HG03520 (cell line): ENCODE measurements around the gene MT1X.
"Not testable (repeated sequence)": the region's sequence is repeated elsewhere in the genome, so short reads cannot be mapped to it uniquely, and the experiment has no call there.

Experiments
- ATAC-seq: cut with Tn5 transposase; IDR thresholded peaks from one replicate; pipeline ENCODE4 v1.9.1; 2021; ENCODE audit warnings: mild to moderate bottlenecking, moderate library complexity; ENCODE audit not compliant: unreplicated experiment

The MT1X gene

GRCh38 chr16:56652600-56652999 is 29.7 kb upstream of the MT1X start:
- no peak for ATAC-seq

- no peak for ATAC-seq
Measured at GRCh38 chr16:56653218-56653617, 29.1 kb upstream of the MT1X start.

- ATAC-seq = no peak
Measured at GRCh38 chr16:56657555-56658326, 24.5 kb upstream of the MT1X start, which contains the start of gene MT1F. Gene MT1F, plus strand, starts transcription at chr16:56657959. Its CDS starts 100 bp downstream, at chr16:56658059.

GRCh38 chr16:56658327-56658875 is 23.9 kb upstream of the MT1X start:
- ATAC-seq = no peak

GRCh38 chr16:56662357-56663354 is 19.6 kb upstream of the MT1X start:
- no peak for ATAC-seq

GRCh38 chr16:56664506-56664905 is 17.8 kb upstream of the MT1X start:
- ATAC-seq = no peak

GRCh38 chr16:56665286-56666261 is 16.7 kb upstream of the MT1X start:
- not testable (repeated sequence) for ATAC-seq

GRCh38 chr16:56667581-56668571 is 14.4 kb upstream of the MT1X start, which contains the start of gene MT1G:
Gene MT1G, minus strand, starts transcription at chr16:56668065. Its CDS starts 72 bp downstream, at chr16:56667993.
- no peak for ATAC-seq

GRCh38 chr16:56669005-56669839 is 13.0 kb upstream of the MT1X start, which contains the start of gene MT1H:
Gene MT1H, plus strand, starts transcription at chr16:56669814. Its CDS starts 71 bp downstream, at chr16:56669885.
- ATAC-seq = no peak

- no peak for ATAC-seq
Measured at GRCh38 chr16:56669840-56670619, 12.2 kb upstream of the MT1X start.

GRCh38 chr16:56670620-56670934 is 11.7 kb upstream of the MT1X start:
- no peak for ATAC-seq

GRCh38 chr16:56671691-56672090 is 10.6 kb upstream of the MT1X start:
- ATAC-seq = not testable (repeated sequence)

- ATAC-seq = not testable (repeated sequence)
Measured at GRCh38 chr16:56672171-56672570, 10.1 kb upstream of the MT1X start.

- no peak for ATAC-seq
Measured at GRCh38 chr16:56672761-56673536, 9.3 kb upstream of the MT1X start.

GRCh38 chr16:56673921-56674320 is 8.3 kb upstream of the MT1X start:
- no peak for ATAC-seq

- not testable (repeated sequence) for ATAC-seq
Measured at GRCh38 chr16:56674570-56674969, 7.7 kb upstream of the MT1X start.
